DND-41 (cell line): ENCODE results near the gene EPS8L3.

Source experiments
- EZH2 ChIP-seq: IDR thresholded peaks from 3 replicates; pipeline ENCODE4 v1.6.1; 2012; ENCODE audit warnings: borderline replicate concordance, low read depth, mild to moderate bottlenecking, moderate library complexity, low read length, inconsistent platforms; ENCODE audit not compliant: severe bottlenecking
- TF ChIP-seq, protein P1 (sequence below): IDR thresholded peaks from 2 replicates; pipeline ENCODE4 v1.5.1; 2012; ENCODE audit warnings: borderline replicate concordance, low read length, moderate library complexity, mild to moderate bottlenecking; ENCODE audit not compliant: poor library complexity, severe bottlenecking; ENCODE audit errors: extremely low read depth

GRCh38 chr1:109802901-109803561 is 39.3 kb upstream of the EPS8L3 start:
- TF ChIP-seq, protein P1, sequence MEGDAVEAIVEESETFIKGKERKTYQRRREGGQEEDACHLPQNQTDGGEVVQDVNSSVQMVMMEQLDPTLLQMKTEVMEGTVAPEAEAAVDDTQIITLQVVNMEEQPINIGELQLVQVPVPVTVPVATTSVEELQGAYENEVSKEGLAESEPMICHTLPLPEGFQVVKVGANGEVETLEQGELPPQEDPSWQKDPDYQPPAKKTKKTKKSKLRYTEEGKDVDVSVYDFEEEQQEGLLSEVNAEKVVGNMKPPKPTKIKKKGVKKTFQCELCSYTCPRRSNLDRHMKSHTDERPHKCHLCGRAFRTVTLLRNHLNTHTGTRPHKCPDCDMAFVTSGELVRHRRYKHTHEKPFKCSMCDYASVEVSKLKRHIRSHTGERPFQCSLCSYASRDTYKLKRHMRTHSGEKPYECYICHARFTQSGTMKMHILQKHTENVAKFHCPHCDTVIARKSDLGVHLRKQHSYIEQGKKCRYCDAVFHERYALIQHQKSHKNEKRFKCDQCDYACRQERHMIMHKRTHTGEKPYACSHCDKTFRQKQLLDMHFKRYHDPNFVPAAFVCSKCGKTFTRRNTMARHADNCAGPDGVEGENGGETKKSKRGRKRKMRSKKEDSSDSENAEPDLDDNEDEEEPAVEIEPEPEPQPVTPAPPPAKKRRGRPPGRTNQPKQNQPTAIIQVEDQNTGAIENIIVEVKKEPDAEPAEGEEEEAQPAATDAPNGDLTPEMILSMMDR = no peak
- no peak for TF ChIP-seq EZH2
